ENCODE results near the gene SPAG4.

The SPAG4 gene

DNA sequence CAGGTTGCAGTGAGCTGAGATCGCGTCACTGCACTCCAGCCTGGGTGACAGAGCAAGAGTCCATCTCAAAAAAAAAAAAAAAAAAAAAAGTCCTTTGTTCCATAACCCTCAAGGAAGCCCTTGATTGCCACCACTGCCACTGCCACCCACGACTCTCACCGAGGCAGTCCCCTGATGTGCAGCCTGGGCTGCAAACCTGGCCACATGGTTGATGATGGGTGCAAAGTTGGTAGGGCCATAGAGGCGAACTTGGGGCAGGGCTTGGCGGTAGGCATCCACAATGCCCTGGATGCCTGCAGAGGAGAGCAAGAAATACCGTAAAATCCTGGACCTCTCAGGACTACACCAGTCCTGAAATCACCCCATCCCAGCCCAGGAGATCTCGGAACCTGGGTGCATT, 11.5 kb downstream of the SPAG4 start:
- DNase-seq (ENCODE audit: low read depth, low spot score) = no peak
- H3K9me3 ChIP-seq (ENCODE audit: insufficient read depth, low read length) = no peaks in the 10 kb centered on the region
- H3K36me3 ChIP-seq (ENCODE audit: insufficient read depth, insufficient read length, low read length) = peaks cover 78% of the 10 kb centered on the region
- H3K4me3 ChIP-seq (ENCODE audit: insufficient read length, low read depth) = no peak overlapping the region
- H3K4me1 ChIP-seq (ENCODE audit: insufficient read depth, insufficient read length) = peaks cover 2% of the 10 kb centered on the region
- H3K27me3 ChIP-seq (ENCODE audit: insufficient read depth, insufficient read length) = no peaks in the 10 kb centered on the region
- TF ChIP-seq SUZ12 (IDR thresholded peaks at IDR 0.05; ENCODE audit: extremely low read depth, insufficient read depth, insufficient read length) = no peak
- TF ChIP-seq ZNF274 (IDR thresholded peaks at IDR 0.05; ENCODE audit: low read depth, low read length) = no peak
- TF ChIP-seq YY1 (IDR thresholded peaks at IDR 0.05; ENCODE audit: insufficient read depth, insufficient read length) = no peak
- no peak overlapping the region for H3K9ac ChIP-seq (ENCODE audit: insufficient read length, low read depth)

DNA sequence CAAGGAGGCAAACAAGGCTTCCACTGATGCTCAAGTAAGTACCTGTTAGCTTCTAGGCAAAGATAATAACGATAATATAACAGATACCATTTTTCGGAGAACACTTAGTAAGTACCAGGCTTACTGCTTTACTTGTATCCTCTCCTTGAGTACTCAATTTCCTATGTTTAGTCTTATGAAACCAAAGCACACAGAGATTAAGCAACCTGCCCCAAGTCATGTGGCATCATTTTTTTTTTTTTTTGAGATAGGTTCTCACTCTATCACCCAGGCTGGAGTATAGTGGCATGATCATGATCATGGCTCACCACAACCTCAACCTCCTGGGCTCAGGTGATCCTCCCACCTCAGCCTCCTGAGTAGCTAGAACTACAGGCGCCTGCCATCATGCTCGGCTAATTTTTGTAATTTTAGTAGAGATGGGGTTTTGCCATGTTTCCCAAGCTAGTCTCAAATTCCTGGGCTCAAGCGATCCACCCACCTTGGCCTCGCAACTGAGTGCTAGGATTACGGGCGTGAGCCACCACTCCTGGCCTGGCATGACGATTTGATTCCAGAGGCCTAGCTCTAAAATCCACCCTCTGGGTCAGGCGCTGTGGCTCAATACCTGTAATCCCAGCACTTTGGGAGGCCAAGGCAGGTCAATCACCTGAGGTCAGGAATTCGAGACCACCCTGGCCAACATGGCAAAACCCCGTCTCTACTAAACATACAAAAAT, 14.0 kb downstream of the SPAG4 start:
- Histone ChIP-seq H3K9me3 (ENCODE audit: insufficient read depth, low read length) (no peaks in the 10 kb centered on the region), H3K36me3 (ENCODE audit: insufficient read depth, insufficient read length, low read length) (peaks cover 83% of the 10 kb centered on the region)
- no peak for DNase-seq (ENCODE audit: low read depth, low spot score)

GRCh38 chr20:35630636-35631035, 15.0 kb downstream of the SPAG4 start:
- H3K9me3 ChIP-seq (ENCODE audit: insufficient read depth, low read length) = no peaks in the 10 kb centered on the region
- peaks cover 2% of the 10 kb centered on the region for H3K4me1 ChIP-seq (ENCODE audit: insufficient read depth, insufficient read length)
- peaks cover 73% of the 10 kb centered on the region for H3K36me3 ChIP-seq (ENCODE audit: insufficient read depth, insufficient read length, low read length)
- no peak overlapping the region for H3K4me3 ChIP-seq (ENCODE audit: insufficient read length, low read depth)
- TF ChIP-seq ZNF274 (IDR thresholded peaks at IDR 0.05; ENCODE audit: low read depth, low read length) = no peak
- TF ChIP-seq SUZ12 (IDR thresholded peaks at IDR 0.05; ENCODE audit: extremely low read depth, insufficient read depth, insufficient read length) = no peak
- no peak for TF ChIP-seq YY1 (IDR thresholded peaks at IDR 0.05; ENCODE audit: insufficient read depth, insufficient read length)
- no peaks in the 10 kb centered on the region for H3K27me3 ChIP-seq (ENCODE audit: insufficient read depth, insufficient read length)
- H3K9ac ChIP-seq (ENCODE audit: insufficient read length, low read depth) = no peak overlapping the region
- DNase-seq (ENCODE audit: low read depth, low spot score) = no peak

More for the DNA sequence above, 14.0 kb downstream of the SPAG4 start:
- Histone ChIP-seq H3K4me3 (ENCODE audit: insufficient read length, low read depth) (no peak overlapping the region), H3K9ac (ENCODE audit: insufficient read length, low read depth) (no peak overlapping the region), H3K4me1 (ENCODE audit: insufficient read depth, insufficient read length) (peaks cover 2% of the 10 kb centered on the region), H3K27me3 (ENCODE audit: insufficient read depth, insufficient read length) (no peaks in the 10 kb centered on the region)
- TF ChIP-seq YY1 (IDR thresholded peaks at IDR 0.05; ENCODE audit: insufficient read depth, insufficient read length) (no peak), SUZ12 (IDR thresholded peaks at IDR 0.05; ENCODE audit: extremely low read depth, insufficient read depth, insufficient read length) (no peak), ZNF274 (IDR thresholded peaks at IDR 0.05; ENCODE audit: low read depth, low read length) (no peak)

- DNase-seq (ENCODE audit: low read depth, low spot score) = no peak
- Histone ChIP-seq H3K36me3 (ENCODE audit: insufficient read depth, insufficient read length, low read length) (peaks cover 53% of the 10 kb centered on the region), H3K9me3 (ENCODE audit: insufficient read depth, low read length) (no peaks in the 10 kb centered on the region), H3K9ac (ENCODE audit: insufficient read length, low read depth) (no peak overlapping the region), H3K4me3 (ENCODE audit: insufficient read length, low read depth) (no peak overlapping the region), H3K27me3 (ENCODE audit: insufficient read depth, insufficient read length) (no peaks in the 10 kb centered on the region), H3K4me1 (ENCODE audit: insufficient read depth, insufficient read length) (peaks cover 4% of the 10 kb centered on the region)
- TF ChIP-seq SUZ12 (IDR thresholded peaks at IDR 0.05; ENCODE audit: extremely low read depth, insufficient read depth, insufficient read length) (no peak), ZNF274 (IDR thresholded peaks at IDR 0.05; ENCODE audit: low read depth, low read length) (no peak), YY1 (IDR thresholded peaks at IDR 0.05; ENCODE audit: insufficient read depth, insufficient read length) (no peak)
These were observed 17.0 kb downstream of the SPAG4 start for GRCh38 chr20:35632539-35633115.

DNA sequence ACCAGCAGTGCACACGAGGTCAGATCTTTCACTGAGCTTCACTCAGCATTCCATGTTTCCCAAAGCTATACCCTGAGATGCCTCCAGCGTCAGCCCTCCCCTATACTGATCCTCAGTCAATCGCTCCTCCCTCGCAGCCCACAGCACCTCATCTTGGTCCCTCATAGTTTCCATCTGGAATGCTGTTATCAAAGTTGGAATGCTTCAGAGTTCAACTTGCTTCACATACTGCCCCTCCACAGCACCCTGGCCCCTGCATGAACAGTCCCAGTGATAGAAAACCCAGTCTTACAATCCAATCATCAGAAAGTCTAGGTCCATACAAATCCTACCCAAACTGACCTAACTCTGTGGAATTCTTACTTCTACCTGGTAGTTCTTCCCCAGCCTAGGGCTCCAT, 20.0 kb downstream of the SPAG4 start:
- Histone ChIP-seq H3K4me3 (ENCODE audit: insufficient read length, low read depth) (no peak overlapping the region), H3K27me3 (ENCODE audit: insufficient read depth, insufficient read length) (no peaks in the 10 kb centered on the region), H3K36me3 (ENCODE audit: insufficient read depth, insufficient read length, low read length) (peaks cover 28% of the 10 kb centered on the region), H3K9me3 (ENCODE audit: insufficient read depth, low read length) (no peaks in the 10 kb centered on the region), H3K9ac (ENCODE audit: insufficient read length, low read depth) (no peak overlapping the region), H3K4me1 (ENCODE audit: insufficient read depth, insufficient read length) (peaks cover 7% of the 10 kb centered on the region)
- TF ChIP-seq YY1 (IDR thresholded peaks at IDR 0.05; ENCODE audit: insufficient read depth, insufficient read length) (no peak), ZNF274 (IDR thresholded peaks at IDR 0.05; ENCODE audit: low read depth, low read length) (no peak), SUZ12 (IDR thresholded peaks at IDR 0.05; ENCODE audit: extremely low read depth, insufficient read depth, insufficient read length) (no peak)
- no peak for DNase-seq (ENCODE audit: low read depth, low spot score)

DNA sequence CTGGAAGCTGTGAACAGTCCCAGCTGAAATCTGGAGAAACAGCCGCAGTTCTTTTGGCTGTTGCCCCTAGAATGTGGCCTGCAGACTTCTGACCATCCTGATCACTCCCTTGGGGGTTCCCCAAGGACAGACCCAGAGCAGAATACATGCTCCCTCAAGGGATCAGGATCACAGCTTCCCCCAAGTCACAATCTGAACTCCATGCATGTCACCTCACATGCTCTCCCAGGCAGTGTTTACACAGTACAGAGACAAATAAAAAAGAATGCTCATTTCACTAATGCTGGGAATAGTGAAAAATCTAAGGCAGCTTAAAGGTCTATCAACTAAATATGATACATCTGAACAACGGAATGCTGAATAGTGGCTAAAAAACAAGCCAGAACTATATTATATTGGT, 20.5 kb downstream of the SPAG4 start:
- Histone ChIP-seq H3K36me3 (ENCODE audit: insufficient read depth, insufficient read length, low read length) (peaks cover 24% of the 10 kb centered on the region), H3K27me3 (ENCODE audit: insufficient read depth, insufficient read length) (no peaks in the 10 kb centered on the region), H3K4me3 (ENCODE audit: insufficient read length, low read depth) (no peak overlapping the region), H3K4me1 (ENCODE audit: insufficient read depth, insufficient read length) (peaks cover 6% of the 10 kb centered on the region), H3K9ac (ENCODE audit: insufficient read length, low read depth) (no peak overlapping the region), H3K9me3 (ENCODE audit: insufficient read depth, low read length) (no peaks in the 10 kb centered on the region)
- DNase-seq (ENCODE audit: low read depth, low spot score) = no peak
- TF ChIP-seq YY1 (IDR thresholded peaks at IDR 0.05; ENCODE audit: insufficient read depth, insufficient read length) = no peak
- TF ChIP-seq SUZ12 (IDR thresholded peaks at IDR 0.05; ENCODE audit: extremely low read depth, insufficient read depth, insufficient read length) = no peak
- TF ChIP-seq ZNF274 (IDR thresholded peaks at IDR 0.05; ENCODE audit: low read depth, low read length) = no peak

DNA sequence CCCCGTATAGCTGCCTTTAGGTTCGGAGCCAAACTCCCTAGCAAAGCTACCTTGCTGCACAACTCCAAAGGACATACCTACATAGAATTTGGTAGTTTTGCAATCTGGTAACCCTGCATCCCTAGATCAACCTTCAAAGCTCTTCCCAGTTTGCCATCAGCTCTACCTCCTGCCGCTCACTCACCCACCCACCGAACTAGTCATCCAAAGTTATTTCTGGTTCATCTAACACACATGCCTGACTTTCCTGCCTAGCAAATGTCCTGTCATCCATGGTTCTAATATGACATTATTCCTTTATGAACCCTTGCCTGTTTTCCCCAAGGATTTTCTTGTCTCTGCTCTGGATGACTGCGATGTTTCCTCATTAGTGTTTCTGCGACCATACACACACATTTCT, 21.6 kb downstream of the SPAG4 start:
- H3K9ac ChIP-seq (ENCODE audit: insufficient read length, low read depth) = no peak overlapping the region
- no peaks in the 10 kb centered on the region for H3K9me3 ChIP-seq (ENCODE audit: insufficient read depth, low read length)
- H3K27me3 ChIP-seq (ENCODE audit: insufficient read depth, insufficient read length) = no peaks in the 10 kb centered on the region
- peaks cover 12% of the 10 kb centered on the region for H3K36me3 ChIP-seq (ENCODE audit: insufficient read depth, insufficient read length, low read length)
- no peak for DNase-seq (ENCODE audit: low read depth, low spot score)
- TF ChIP-seq YY1 (IDR thresholded peaks at IDR 0.05; ENCODE audit: insufficient read depth, insufficient read length) (no peak), SUZ12 (IDR thresholded peaks at IDR 0.05; ENCODE audit: extremely low read depth, insufficient read depth, insufficient read length) (no peak), ZNF274 (IDR thresholded peaks at IDR 0.05; ENCODE audit: low read depth, low read length) (no peak)
- H3K4me3 ChIP-seq (ENCODE audit: insufficient read length, low read depth) = no peak overlapping the region
- H3K4me1 ChIP-seq (ENCODE audit: insufficient read depth, insufficient read length) = peaks cover 6% of the 10 kb centered on the region

Data from NT2/D1 (cell line).